Measurements from ENCODE around the gene APOBEC3G. TPM values are rescaled to one million over a fixed set of nuclear protein-coding genes. Genes with fewer than 3 reads are reported as not detected.
"Not testable (repeated sequence)": the region's sequence is repeated elsewhere in the genome, so short reads cannot be mapped to it uniquely, and the experiment has no call there.

Gene APOBEC3G
- 10 to 100 TPM; 44.2 to 44.3 TPM for total RNA-seq

GRCh38 chr22:39077026-39077840 lies at the start of gene APOBEC3G:
TSS of gene APOBEC3G (plus strand) at chr22:39077275. CDS start at chr22:39077362, 87 bp downstream.
- not testable (repeated sequence) for H3K27me3 Mint-ChIP-seq, H3K9me3 Mint-ChIP-seq
- Mint-ChIP-seq H3K4me3 (peak within 1 kb of the TSS; percentile 92), H3K36me3 (peaks cover 13% of the 10 kb centered on the region), H3K27ac (peak within 1 kb of the TSS; percentile 90), H3K4me1 (peaks cover 35% of the 10 kb centered on the region)
- peak; percentile 69 for DNase-seq

- Mint-ChIP-seq H3K9me3 (no peaks in the 10 kb centered on the region), H3K4me3 (peak overlapping the region; percentile 50), H3K27me3 (no peaks in the 10 kb centered on the region), H3K36me3 (peaks cover 15% of the 10 kb centered on the region), H3K4me1 (peaks cover 42% of the 10 kb centered on the region), H3K27ac (peak overlapping the region; percentile 87)
- no peak for DNase-seq
Observed at GRCh38 chr22:39027717-39028116, 49.4 kb upstream of the APOBEC3G start.

- Mint-ChIP-seq H3K9me3 (no peaks in the 10 kb centered on the region), H3K27ac (peak overlapping the region; percentile 87), H3K27me3 (no peaks in the 10 kb centered on the region), H3K4me1 (peaks cover 40% of the 10 kb centered on the region), H3K36me3 (peaks cover 18% of the 10 kb centered on the region), H3K4me3 (no peak overlapping the region)
- DNase-seq = no peak
Observed at GRCh38 chr22:39028281-39028680, 48.8 kb upstream of the APOBEC3G start.

- H3K36me3 Mint-ChIP-seq = peaks cover 12% of the 10 kb centered on the region
- no peak overlapping the region for H3K27ac Mint-ChIP-seq
- no peaks in the 10 kb centered on the region for H3K27me3 Mint-ChIP-seq
Observed at GRCh38 chr22:39029227-39029626, 47.8 kb upstream of the APOBEC3G start.

GRCh38 chr22:39030705-39031104 lies 46.4 kb upstream of the APOBEC3G start:
- no peaks in the 10 kb centered on the region for H3K27me3 Mint-ChIP-seq
- peaks cover 20% of the 10 kb centered on the region for H3K4me1 Mint-ChIP-seq
- DNase-seq = no peak
- H3K36me3 Mint-ChIP-seq = peaks cover 11% of the 10 kb centered on the region
- no peak overlapping the region for H3K27ac Mint-ChIP-seq
- no peak overlapping the region for H3K4me3 Mint-ChIP-seq
- H3K9me3 Mint-ChIP-seq = no peaks in the 10 kb centered on the region

More at GRCh38 chr22:39029227-39029626, 47.8 kb upstream of the APOBEC3G start:
- H3K9me3 Mint-ChIP-seq = no peaks in the 10 kb centered on the region
- H3K4me3 Mint-ChIP-seq = no peak overlapping the region
- peaks cover 35% of the 10 kb centered on the region for H3K4me1 Mint-ChIP-seq
- no peak for DNase-seq

- peaks cover 14% of the 10 kb centered on the region for H3K4me1 Mint-ChIP-seq
- H3K9me3 Mint-ChIP-seq, DNase-seq, H3K27me3 Mint-ChIP-seq, H3K4me3 Mint-ChIP-seq: not testable (repeated sequence)
- peaks cover 11% of the 10 kb centered on the region for H3K36me3 Mint-ChIP-seq
- peak overlapping the region; percentile 38 for H3K27ac Mint-ChIP-seq
Observed at GRCh38 chr22:39031434-39032295, 45.4 kb upstream of the APOBEC3G start.

GRCh38 chr22:39037071-39037470 lies 40.0 kb upstream of the APOBEC3G start:
- not testable (repeated sequence) for H3K27me3 Mint-ChIP-seq, H3K36me3 Mint-ChIP-seq, H3K4me3 Mint-ChIP-seq, DNase-seq, H3K9me3 Mint-ChIP-seq
- Mint-ChIP-seq H3K27ac (peak overlapping the region; percentile 22), H3K4me1 (peaks cover 31% of the 10 kb centered on the region)

- H3K36me3 Mint-ChIP-seq = no peaks in the 10 kb centered on the region
- H3K27me3 Mint-ChIP-seq = no peaks in the 10 kb centered on the region
- H3K27ac Mint-ChIP-seq = peak overlapping the region; percentile 70
- no peaks in the 10 kb centered on the region for H3K9me3 Mint-ChIP-seq
- DNase-seq = no peak
- peaks cover 35% of the 10 kb centered on the region for H3K4me1 Mint-ChIP-seq
- peak overlapping the region; percentile 71 for H3K4me3 Mint-ChIP-seq
Observed at GRCh38 chr22:39039306-39040126, 37.6 kb upstream of the APOBEC3G start.

- H3K4me3 Mint-ChIP-seq = peak overlapping the region; percentile 71
- not testable (repeated sequence) for H3K27me3 Mint-ChIP-seq
Observed at GRCh38 chr22:39040155-39040537, 36.9 kb upstream of the APOBEC3G start.

GRCh38 chr22:39040538-39041296 lies 36.4 kb upstream of the APOBEC3G start, which contains the start of gene APOBEC3F:
TSS of gene APOBEC3F (plus strand) at chr22:39040864. CDS start at chr22:39040961, 97 bp downstream.
- H3K4me1 Mint-ChIP-seq = peaks cover 40% of the 10 kb centered on the region
- H3K27ac Mint-ChIP-seq = peak within 1 kb of the TSS; percentile 92
- not testable (repeated sequence) for H3K9me3 Mint-ChIP-seq, H3K27me3 Mint-ChIP-seq, H3K36me3 Mint-ChIP-seq
- DNase-seq = peak; percentile 86
- H3K4me3 Mint-ChIP-seq = peak within 1 kb of the TSS; percentile 93

More at GRCh38 chr22:39040155-39040537, 36.9 kb upstream of the APOBEC3G start:
- Mint-ChIP-seq H3K27ac (peak overlapping the region; percentile 70), H3K4me1 (peaks cover 38% of the 10 kb centered on the region)
- not testable (repeated sequence) for DNase-seq, H3K9me3 Mint-ChIP-seq, H3K36me3 Mint-ChIP-seq

GRCh38 chr22:39041908-39042307 lies 35.2 kb upstream of the APOBEC3G start:
- Mint-ChIP-seq H3K27ac (no peak overlapping the region), H3K27me3 (no peaks in the 10 kb centered on the region), H3K36me3 (peaks cover 11% of the 10 kb centered on the region), H3K9me3 (no peaks in the 10 kb centered on the region), H3K4me1 (peaks cover 40% of the 10 kb centered on the region), H3K4me3 (peak overlapping the region; percentile 93)
- DNase-seq = no peak

GRCh38 chr22:39043063-39043462 lies 34.0 kb upstream of the APOBEC3G start:
- peaks cover 32% of the 10 kb centered on the region for H3K4me1 Mint-ChIP-seq
- not testable (repeated sequence) for H3K4me3 Mint-ChIP-seq

GRCh38 chr22:39045136-39045535 lies 31.9 kb upstream of the APOBEC3G start:
- H3K4me1 Mint-ChIP-seq = peaks cover 23% of the 10 kb centered on the region
- peaks cover 11% of the 10 kb centered on the region for H3K36me3 Mint-ChIP-seq
- H3K9me3 Mint-ChIP-seq, H3K27ac Mint-ChIP-seq, H3K4me3 Mint-ChIP-seq, H3K27me3 Mint-ChIP-seq, DNase-seq: not testable (repeated sequence)

More at GRCh38 chr22:39043063-39043462, 34.0 kb upstream of the APOBEC3G start:
- not testable (repeated sequence) for H3K27ac Mint-ChIP-seq, H3K9me3 Mint-ChIP-seq, DNase-seq, H3K27me3 Mint-ChIP-seq
- H3K36me3 Mint-ChIP-seq = peaks cover 11% of the 10 kb centered on the region

GRCh38 chr22:39049486-39049885 lies 27.6 kb upstream of the APOBEC3G start:
- not testable (repeated sequence) for H3K4me3 Mint-ChIP-seq, DNase-seq, H3K27me3 Mint-ChIP-seq, H3K27ac Mint-ChIP-seq, H3K9me3 Mint-ChIP-seq
- H3K36me3 Mint-ChIP-seq = peaks cover 11% of the 10 kb centered on the region
- H3K4me1 Mint-ChIP-seq = peaks cover 11% of the 10 kb centered on the region
